BLaER1 (cell line): ENCODE measurements around the gene KLHL35.

Experiments used
- H3K27ac ChIP-seq: shearing (Covaris generic); formaldehyde crosslinking; 2 replicates; pipeline ENCODE4 v1.8.1; 2022
- H3K27me3 ChIP-seq: shearing (Covaris generic); formaldehyde crosslinking; 2 replicates; pipeline ENCODE4 v1.8.1; 2022
- H3K36me3 ChIP-seq: shearing (Covaris generic); formaldehyde crosslinking; 2 replicates; pipeline ENCODE4 v1.8.1; 2022
- H3K4me1 ChIP-seq: shearing (Covaris generic); formaldehyde crosslinking; 2 replicates; pipeline ENCODE4 v1.8.1; 2022
- H3K4me2 ChIP-seq: shearing (Covaris generic); formaldehyde crosslinking; 2 replicates; pipeline ENCODE4 v1.8.1; 2022
- H3K4me3 ChIP-seq: shearing (Covaris generic); formaldehyde crosslinking; 2 replicates; pipeline ENCODE4 v1.8.1; 2022
- H3K9ac ChIP-seq: shearing (Covaris generic); formaldehyde crosslinking; 2 replicates; pipeline ENCODE4 v1.8.1; 2022
- H3K9me3 ChIP-seq: shearing (Covaris generic); formaldehyde crosslinking; 2 replicates; pipeline ENCODE4 v1.8.1; 2022
- H4K20me1 ChIP-seq: shearing (Covaris generic); formaldehyde crosslinking; 2 replicates; pipeline ENCODE4 v1.8.1; 2022
- Cebpa-rat ChIP-seq: shearing (Covaris generic); IDR thresholded peaks from 2 replicates; pipeline ENCODE4 v1.8.1; 2022

The KLHL35 gene

GRCh38 chr11:75454987-75455386 lies 22.0 kb upstream of the KLHL35 start:
- H3K36me3 ChIP-seq, result no peaks in the 10 kb centered on the region
- H3K4me2 ChIP-seq, result no peak overlapping the region
- H3K9me3 ChIP-seq, result no peaks in the 10 kb centered on the region
- no peaks in the 10 kb centered on the region for H3K4me1 ChIP-seq
- no peak overlapping the region for H3K9ac ChIP-seq
- no peaks in the 10 kb centered on the region for H3K27me3 ChIP-seq
- TF ChIP-seq Cebpa-rat, result no peak
- H3K4me3 ChIP-seq, result no peak overlapping the region
- H4K20me1 ChIP-seq, result no peaks in the 10 kb centered on the region
- no peak overlapping the region for H3K27ac ChIP-seq

- Histone ChIP-seq H3K27me3 (no peaks in the 10 kb centered on the region), H4K20me1 (no peaks in the 10 kb centered on the region), H3K27ac (no peak overlapping the region), H3K9me3 (no peaks in the 10 kb centered on the region), H3K36me3 (no peaks in the 10 kb centered on the region), H3K4me3 (no peak overlapping the region), H3K4me1 (no peaks in the 10 kb centered on the region), H3K9ac (no peak overlapping the region), H3K4me2 (no peak overlapping the region)
- TF ChIP-seq Cebpa-rat, result no peak
These were observed 21.1 kb upstream of the KLHL35 start for GRCh38 chr11:75453916-75454655.

GRCh38 chr11:75450826-75451821 lies 18.1 kb upstream of the KLHL35 start:
- no peaks in the 10 kb centered on the region for H3K36me3 ChIP-seq
- H3K4me2 ChIP-seq, result no peak overlapping the region
- TF ChIP-seq Cebpa-rat, result no peak
- H3K9me3 ChIP-seq, result no peaks in the 10 kb centered on the region
- H3K27me3 ChIP-seq, result no peaks in the 10 kb centered on the region
- no peak overlapping the region for H3K27ac ChIP-seq
- no peaks in the 10 kb centered on the region for H4K20me1 ChIP-seq
- no peaks in the 10 kb centered on the region for H3K4me1 ChIP-seq
- no peak overlapping the region for H3K4me3 ChIP-seq
- no peak overlapping the region for H3K9ac ChIP-seq

- Histone ChIP-seq H3K4me2 (no peak overlapping the region), H3K9ac (no peak overlapping the region), H3K9me3 (no peaks in the 10 kb centered on the region), H3K27me3 (no peaks in the 10 kb centered on the region), H3K4me1 (no peaks in the 10 kb centered on the region), H4K20me1 (no peaks in the 10 kb centered on the region), H3K36me3 (no peaks in the 10 kb centered on the region), H3K4me3 (no peak overlapping the region), H3K27ac (no peak overlapping the region)
- no peak for TF ChIP-seq Cebpa-rat
These were observed 17.2 kb upstream of the KLHL35 start for GRCh38 chr11:75450236-75450635.

GRCh38 chr11:75449776-75450175 lies 16.8 kb upstream of the KLHL35 start:
- Histone ChIP-seq H3K36me3 (no peaks in the 10 kb centered on the region), H3K4me1 (no peaks in the 10 kb centered on the region), H3K27me3 (no peaks in the 10 kb centered on the region), H3K4me2 (no peak overlapping the region), H3K9ac (no peak overlapping the region), H3K9me3 (no peaks in the 10 kb centered on the region), H3K27ac (no peak overlapping the region), H3K4me3 (no peak overlapping the region), H4K20me1 (no peaks in the 10 kb centered on the region)
- TF ChIP-seq Cebpa-rat, result no peak

- Histone ChIP-seq H3K9ac (no peak overlapping the region), H4K20me1 (no peaks in the 10 kb centered on the region), H3K36me3 (no peaks in the 10 kb centered on the region), H3K9me3 (no peaks in the 10 kb centered on the region), H3K4me3 (no peak overlapping the region), H3K4me1 (no peaks in the 10 kb centered on the region), H3K27ac (no peak overlapping the region), H3K4me2 (no peak overlapping the region), H3K27me3 (no peaks in the 10 kb centered on the region)
- no peak for TF ChIP-seq Cebpa-rat
These were observed 16.3 kb upstream of the KLHL35 start for GRCh38 chr11:75449271-75449670.

- Histone ChIP-seq H4K20me1 (no peaks in the 10 kb centered on the region), H3K4me2 (no peak overlapping the region), H3K9ac (no peak overlapping the region), H3K4me3 (no peak overlapping the region), H3K9me3 (no peaks in the 10 kb centered on the region), H3K36me3 (no peaks in the 10 kb centered on the region), H3K27ac (no peak overlapping the region), H3K27me3 (no peaks in the 10 kb centered on the region), H3K4me1 (no peaks in the 10 kb centered on the region)
- TF ChIP-seq Cebpa-rat, result no peak
These were observed 14.4 kb upstream of the KLHL35 start for GRCh38 chr11:75447415-75447814.

- H3K9me3 ChIP-seq, result no peaks in the 10 kb centered on the region
- no peak for TF ChIP-seq Cebpa-rat
- H3K9ac ChIP-seq, result no peak overlapping the region
- no peak overlapping the region for H3K27ac ChIP-seq
- H4K20me1 ChIP-seq, result no peaks in the 10 kb centered on the region
- no peaks in the 10 kb centered on the region for H3K27me3 ChIP-seq
- H3K4me2 ChIP-seq, result no peak overlapping the region
- no peaks in the 10 kb centered on the region for H3K4me1 ChIP-seq
- H3K36me3 ChIP-seq, result no peaks in the 10 kb centered on the region
- H3K4me3 ChIP-seq, result no peak overlapping the region
These were observed 12.4 kb upstream of the KLHL35 start for GRCh38 chr11:75445315-75445953.

- Histone ChIP-seq H3K9ac (no peak overlapping the region), H3K27ac (no peak overlapping the region), H3K27me3 (no peaks in the 10 kb centered on the region), H3K4me1 (peaks cover 12% of the 10 kb centered on the region), H4K20me1 (no peaks in the 10 kb centered on the region), H3K4me2 (no peak overlapping the region), H3K36me3 (no peaks in the 10 kb centered on the region), H3K9me3 (no peaks in the 10 kb centered on the region), H3K4me3 (no peak overlapping the region)
- no peak for TF ChIP-seq Cebpa-rat
These were observed 10.0 kb upstream of the KLHL35 start for GRCh38 chr11:75443043-75443442.
